Natural killer cell (primary cell): ENCODE measurements around the gene FBXO38. TPM values are rescaled to one million over a fixed set of nuclear protein-coding genes. Genes with fewer than 3 reads are reported as not detected.

Experiments
- ATAC-seq, 3 donors: fragments of 150-1000 bp in 2 of 3; fragments of 200-7000 bp in 1 of 3; cut with Tn5 transposase; 1 replicate in 1 of 3; 2 replicates in 2 of 3; pipeline ENCODE4 v1.10.0; 2021; ENCODE audit warnings: mild to moderate bottlenecking in 2 of 3, moderate library complexity in 2 of 3
- DNase-seq, 2 donors: peaks; one replicate each; pipeline versions ENCODE4 v3.0.0 to v3.0.0-alpha.2; 2013 to 2021; ENCODE audit warnings: mixed read lengths in 1 of 2
- H3K27ac ChIP-seq: one replicate; pipeline ENCODE4 v1.5.1; 2013; ENCODE audit warnings: mild to moderate bottlenecking, low read length
- H3K27me3 ChIP-seq: one replicate; pipeline ENCODE4 v1.6.1; 2013; ENCODE audit warnings: low read length; ENCODE audit not compliant: control insufficient read depth, insufficient read depth
- H3K36me3 ChIP-seq: one replicate; pipeline ENCODE4 v1.6.1; 2013; ENCODE audit warnings: low read length; ENCODE audit not compliant: control insufficient read depth, insufficient read depth
- H3K4me1 ChIP-seq: one replicate; pipeline ENCODE4 v1.6.1; 2013; ENCODE audit warnings: low read length; ENCODE audit not compliant: control insufficient read depth, insufficient read depth
- H3K4me3 ChIP-seq: one replicate; pipeline ENCODE4 v1.5.1; 2013; ENCODE audit warnings: low read length
- H3K9me3 ChIP-seq: one replicate; pipeline ENCODE4 v1.6.1; 2013; ENCODE audit warnings: low read length; ENCODE audit not compliant: control insufficient read depth, insufficient read depth
- H3K27ac Mint-ChIP-seq, 2 donors: one replicate each; pipeline ENCODE4 v1.8.0; 2022; ENCODE audit warnings: mild to moderate bottlenecking in 2 of 2, mixed read lengths in 2 of 2, moderate library complexity in 1 of 2
- H3K27me3 Mint-ChIP-seq, 2 donors: one replicate each; pipeline ENCODE4 v1.8.0; 2022; ENCODE audit warnings: low read depth in 2 of 2, mixed read lengths in 2 of 2
- H3K36me3 Mint-ChIP-seq: one replicate; pipeline ENCODE4 v1.8.0; 2022; ENCODE audit warnings: mixed read lengths
- H3K4me1 Mint-ChIP-seq, 2 donors: one replicate each; pipeline ENCODE4 v1.8.0; 2022; ENCODE audit warnings: mixed read lengths in 2 of 2
- H3K4me3 Mint-ChIP-seq: one replicate; pipeline ENCODE4 v1.8.0; 2022; ENCODE audit warnings: mild to moderate bottlenecking, moderate library complexity, mixed read lengths
- H3K9me3 Mint-ChIP-seq, 2 donors: one replicate each; pipeline ENCODE4 v1.8.0; 2022; ENCODE audit warnings: mixed read lengths in 2 of 2
- CTCF ChIP-seq: fragments of 200-600 bp; IDR thresholded peaks from one replicate; pipeline ENCODE4 v1.8.0; 2022; ENCODE audit warnings: antibody characterized with exemption
- WGBS: methylation state at CpG from one replicate; pipeline ENCODE4 v1.1.7; 2013; ENCODE audit warnings: missing lambda C conversion rate; ENCODE audit not compliant: insufficient coverage; 5-methylcytosine and 5-hydroxymethylcytosine counted together
- intact Hi-C: fragments of 100-400 bp; cut with micrococcal nuclease; formaldehyde crosslinking; loops from one replicate; pipeline ENCODE4 v1.14.2; 2022
- total RNA-seq, 4 donors: library from RNA; stranded (reverse); fragments of 120-200 nt in 1 of 4; gene quantifications; one replicate each; pipeline versions ENCODE4 v1.2.3 to v1.2.4, GENCODE V29; 2013 to 2022

The FBXO38 gene
- total RNA-seq, 3 donors from 2014 or later (not counting 1 experiment from before 2014, with no cell fraction given) = 55.2 to 76.6 (median 65.1) TPM

- H3K36me3 Mint-ChIP-seq = peaks cover 5% of the 10 kb centered on the region
- Histone ChIP-seq H3K4me3 (no peak overlapping the region), H3K27me3 (no peaks in the 10 kb centered on the region), H3K27ac (no peak overlapping the region), H3K36me3 (peaks cover 30% of the 10 kb centered on the region), H3K4me1 (no peaks in the 10 kb centered on the region), H3K9me3 (no peaks in the 10 kb centered on the region)
- H3K27me3 Mint-ChIP-seq = no peaks in the 10 kb centered on the region
- H3K9me3 Mint-ChIP-seq = no peaks in the 10 kb centered on the region
- 80% methylated on average over 3 of the region's 3 CpGs for WGBS
- no peak for TF ChIP-seq CTCF
- ATAC-seq (no peak), DNase-seq (no peak)
- H3K4me3 Mint-ChIP-seq = no peak overlapping the region
- intact Hi-C loops = loop anchor here (5.0 kb wide), 1 partner anchor 746 kb away; no protein-coding TSS in a partner anchor
- peak overlapping the region in 1 of 2 donors; percentile 60 for H3K27ac Mint-ChIP-seq
- H3K4me1 Mint-ChIP-seq = peaks cover 42 to 54% of the 10 kb centered on the region in 2 donors
Measured at GRCh38 chr5:148393390-148393741, 9.6 kb downstream of the FBXO38 start.

DNA sequence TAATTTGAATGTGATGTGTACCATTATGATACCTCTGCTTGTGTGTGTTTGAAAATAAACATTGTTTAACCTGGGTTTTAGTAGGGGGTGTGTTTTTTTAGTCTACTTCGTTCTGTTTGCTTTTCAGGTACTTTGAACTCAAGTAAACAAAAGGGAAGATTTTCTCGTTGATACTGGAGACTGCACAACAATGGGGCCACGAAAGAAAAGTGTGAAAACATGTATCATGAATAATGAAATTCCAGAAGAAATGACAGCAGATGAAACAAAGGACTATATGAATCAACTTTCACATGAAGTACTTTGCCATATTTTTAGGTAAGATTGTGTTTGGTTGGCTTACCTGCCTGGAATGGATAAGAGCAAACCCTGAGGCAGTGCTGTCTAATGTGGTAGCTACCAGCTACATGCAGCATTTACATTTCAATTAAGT is 10.8 kb downstream of the FBXO38 start:
- Mint-ChIP-seq H3K4me3 (no peak overlapping the region), H3K27me3 (no peaks in the 10 kb centered on the region), H3K9me3 (no peaks in the 10 kb centered on the region), H3K4me1 (peaks cover 36 to 52% of the 10 kb centered on the region in 2 donors), H3K27ac (peak overlapping the region; percentile 50 to 60), H3K36me3 (peaks cover 11% of the 10 kb centered on the region)
- DNase-seq (no peak), ATAC-seq (no peak)
- 87% methylated on average over 3 of the region's 3 CpGs for WGBS
- H3K27me3 ChIP-seq = no peaks in the 10 kb centered on the region
- intact Hi-C loops = loop anchor here (5.0 kb wide), 1 partner anchor 747 kb away; no protein-coding TSS in a partner anchor
- no peaks in the 10 kb centered on the region for H3K9me3 ChIP-seq
- no peaks in the 10 kb centered on the region for H3K4me1 ChIP-seq
- H3K27ac ChIP-seq = no peak overlapping the region
- no peak overlapping the region for H3K4me3 ChIP-seq
- no peak for TF ChIP-seq CTCF
- peaks cover 38% of the 10 kb centered on the region for H3K36me3 ChIP-seq

GRCh38 chr5:148395031-148395430 is 11.3 kb downstream of the FBXO38 start:
- H3K36me3 Mint-ChIP-seq = peaks cover 11% of the 10 kb centered on the region
- peaks cover 42% of the 10 kb centered on the region for H3K36me3 ChIP-seq
- intact Hi-C loops = no loop called here
- no peak overlapping the region for H3K4me3 Mint-ChIP-seq
- no peak overlapping the region for H3K27ac ChIP-seq
- no peaks in the 10 kb centered on the region for H3K9me3 Mint-ChIP-seq
- DNase-seq = no peak
- H3K4me1 Mint-ChIP-seq = peaks cover 39 to 52% of the 10 kb centered on the region in 2 donors
- H3K9me3 ChIP-seq = no peaks in the 10 kb centered on the region
- no peaks in the 10 kb centered on the region for H3K27me3 Mint-ChIP-seq
- no peak overlapping the region for H3K27ac Mint-ChIP-seq
- no peaks in the 10 kb centered on the region for H3K27me3 ChIP-seq
- TF ChIP-seq CTCF = no peak
- ATAC-seq = no peak
- no peaks in the 10 kb centered on the region for H3K4me1 ChIP-seq
- no peak overlapping the region for H3K4me3 ChIP-seq
- 100% methylated on average over 2 of the region's 2 CpGs for WGBS

DNA sequence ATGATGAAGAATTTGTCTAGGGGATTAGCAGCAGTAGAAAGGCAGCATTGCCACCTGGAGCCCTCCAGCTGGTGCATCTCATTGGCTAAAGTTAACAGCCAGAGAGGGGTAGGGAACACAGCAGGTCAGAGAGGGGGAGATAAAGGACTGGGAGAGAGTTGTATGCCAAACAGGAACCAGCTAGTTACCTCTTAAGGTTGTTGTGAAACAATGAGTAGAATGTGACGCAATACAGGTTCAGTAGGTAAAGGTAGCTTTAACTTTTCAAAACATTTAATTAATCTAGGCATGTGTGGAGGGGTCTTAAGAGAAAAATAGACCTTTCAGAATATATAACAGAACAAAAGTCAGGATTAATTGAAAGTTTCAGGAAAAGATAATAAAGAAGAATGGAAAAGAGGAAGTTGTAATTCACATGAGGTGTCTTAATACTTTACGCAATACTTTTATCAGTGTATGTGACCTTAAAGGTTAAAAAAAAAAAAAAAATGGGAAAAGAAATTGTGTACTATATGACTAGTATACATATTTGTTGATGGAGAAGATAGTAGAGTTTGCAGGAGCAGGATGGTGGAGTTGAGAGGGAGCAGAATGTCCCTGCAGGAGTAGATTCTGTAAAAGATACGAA is 14.3 kb downstream of the FBXO38 start:
- ATAC-seq (peak in 1 of 3 donors; percentile 54), DNase-seq (no peak)
- Mint-ChIP-seq H3K9me3 (no peaks in the 10 kb centered on the region), H3K4me1 (peaks cover 29 to 34% of the 10 kb centered on the region in 2 donors), H3K4me3 (no peak overlapping the region), H3K27me3 (no peaks in the 10 kb centered on the region), H3K36me3 (peaks cover 11% of the 10 kb centered on the region), H3K27ac (peak overlapping the region in 1 of 2 donors; percentile 4)
- peaks cover 68% of the 10 kb centered on the region for H3K36me3 ChIP-seq
- 87% methylated on average over 3 of the region's 3 CpGs for WGBS
- no peak overlapping the region for H3K4me3 ChIP-seq
- no peak overlapping the region for H3K27ac ChIP-seq
- H3K4me1 ChIP-seq = peaks cover 2% of the 10 kb centered on the region
- no peaks in the 10 kb centered on the region for H3K9me3 ChIP-seq
- no peak for TF ChIP-seq CTCF
- no peaks in the 10 kb centered on the region for H3K27me3 ChIP-seq
- intact Hi-C loops = no loop called here
